CD4-positive, alpha-beta T cell treated with Interleukin-6 for 4 hours (primary cell): ENCODE data around the gene TMTC4.
"Not testable (repeated sequence)": the region's sequence is repeated elsewhere in the genome, so short reads cannot be mapped to it uniquely, and the experiment has no call there.

ENCODE experiments used
- DNase-seq: peaks from one replicate; pipeline ENCODE4 v3.0.0-alpha.2; 2020; ENCODE audit warnings: mixed read lengths

The TMTC4 gene, protein sequence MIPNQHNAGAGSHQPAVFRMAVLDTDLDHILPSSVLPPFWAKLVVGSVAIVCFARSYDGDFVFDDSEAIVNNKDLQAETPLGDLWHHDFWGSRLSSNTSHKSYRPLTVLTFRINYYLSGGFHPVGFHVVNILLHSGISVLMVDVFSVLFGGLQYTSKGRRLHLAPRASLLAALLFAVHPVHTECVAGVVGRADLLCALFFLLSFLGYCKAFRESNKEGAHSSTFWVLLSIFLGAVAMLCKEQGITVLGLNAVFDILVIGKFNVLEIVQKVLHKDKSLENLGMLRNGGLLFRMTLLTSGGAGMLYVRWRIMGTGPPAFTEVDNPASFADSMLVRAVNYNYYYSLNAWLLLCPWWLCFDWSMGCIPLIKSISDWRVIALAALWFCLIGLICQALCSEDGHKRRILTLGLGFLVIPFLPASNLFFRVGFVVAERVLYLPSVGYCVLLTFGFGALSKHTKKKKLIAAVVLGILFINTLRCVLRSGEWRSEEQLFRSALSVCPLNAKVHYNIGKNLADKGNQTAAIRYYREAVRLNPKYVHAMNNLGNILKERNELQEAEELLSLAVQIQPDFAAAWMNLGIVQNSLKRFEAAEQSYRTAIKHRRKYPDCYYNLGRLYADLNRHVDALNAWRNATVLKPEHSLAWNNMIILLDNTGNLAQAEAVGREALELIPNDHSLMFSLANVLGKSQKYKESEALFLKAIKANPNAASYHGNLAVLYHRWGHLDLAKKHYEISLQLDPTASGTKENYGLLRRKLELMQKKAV

GRCh38 chr13:100674572-100674871, at the start of gene TMTC4:
TSS of gene TMTC4 (minus strand) at chr13:100674795. CDS start at chr13:100670362, 4,433 bp downstream.
- no peak for DNase-seq

- DNase-seq, result no peak
Measured at GRCh38 chr13:100722517-100722916, 47.9 kb upstream of the TMTC4 start.

DNA sequence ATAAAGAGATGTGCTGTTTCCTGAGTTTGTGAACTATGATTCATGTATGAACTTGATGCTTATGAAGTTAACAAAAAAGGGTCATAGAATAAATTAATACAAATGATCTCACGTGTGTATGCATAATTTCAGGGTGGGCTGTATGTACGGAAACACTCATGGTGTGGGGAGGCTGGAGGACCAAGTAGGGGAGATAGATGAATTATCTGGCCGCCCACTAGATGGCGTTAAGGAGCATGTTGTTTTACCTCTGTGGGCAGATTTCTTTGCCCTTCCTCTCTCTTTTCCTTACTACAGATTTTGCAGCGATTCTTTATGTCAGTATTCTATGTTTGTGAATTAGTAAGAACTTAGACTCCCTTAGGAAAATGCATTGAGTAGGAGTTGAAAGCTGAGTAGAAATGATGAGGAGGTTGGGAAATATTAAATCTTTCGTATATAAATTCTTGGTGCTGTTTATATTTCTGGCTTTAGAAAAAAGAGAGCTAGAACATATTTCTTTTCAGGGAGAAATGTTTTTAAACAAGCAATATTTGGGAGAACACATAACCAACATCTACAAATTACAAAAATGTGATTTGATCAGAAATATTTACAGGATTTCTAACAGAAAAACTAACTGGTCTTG, 47.4 kb upstream of the TMTC4 start:
- DNase-seq, result peak; percentile 65

GRCh38 chr13:100715604-100716003, 41.0 kb upstream of the TMTC4 start:
- no peak for DNase-seq

DNA sequence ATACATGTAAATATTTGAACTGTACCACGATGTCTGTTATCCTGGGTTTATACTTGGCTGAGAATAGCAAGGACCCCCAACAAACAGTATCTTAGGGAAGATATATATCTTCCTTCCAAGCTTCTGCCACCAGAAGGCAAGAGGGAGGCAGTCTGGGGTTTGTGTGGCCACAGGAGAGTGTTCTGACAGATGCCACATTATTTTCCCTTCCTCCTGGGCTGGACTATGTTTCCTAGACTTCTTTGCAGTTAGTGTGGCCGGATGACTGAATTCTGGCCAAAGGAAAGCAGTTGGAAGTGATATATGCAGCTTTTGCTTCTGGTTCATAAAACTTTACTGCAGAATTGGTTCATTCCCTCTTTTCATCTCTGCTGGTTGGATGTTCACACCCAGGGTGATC, 39.9 kb upstream of the TMTC4 start:
- no peak for DNase-seq

DNA sequence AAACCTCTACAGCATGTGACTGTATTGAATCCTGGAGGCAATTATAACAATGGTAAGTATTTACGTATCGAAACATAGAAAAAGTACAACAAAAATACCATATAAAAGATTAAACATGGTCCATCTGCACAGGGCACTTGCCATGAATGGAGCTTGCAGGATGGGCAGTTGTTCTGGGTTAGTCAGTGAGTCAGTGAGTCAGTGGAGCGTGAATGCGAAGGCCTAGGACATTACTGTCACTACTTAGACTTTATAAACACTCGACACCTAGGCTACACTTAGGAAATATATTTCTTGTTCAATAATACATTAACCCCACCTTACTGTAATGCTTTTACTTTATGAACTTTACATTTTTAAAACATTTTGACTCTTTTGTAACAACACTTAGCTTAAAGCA, 35.6 kb upstream of the TMTC4 start:
- DNase-seq, result no peak

DNA sequence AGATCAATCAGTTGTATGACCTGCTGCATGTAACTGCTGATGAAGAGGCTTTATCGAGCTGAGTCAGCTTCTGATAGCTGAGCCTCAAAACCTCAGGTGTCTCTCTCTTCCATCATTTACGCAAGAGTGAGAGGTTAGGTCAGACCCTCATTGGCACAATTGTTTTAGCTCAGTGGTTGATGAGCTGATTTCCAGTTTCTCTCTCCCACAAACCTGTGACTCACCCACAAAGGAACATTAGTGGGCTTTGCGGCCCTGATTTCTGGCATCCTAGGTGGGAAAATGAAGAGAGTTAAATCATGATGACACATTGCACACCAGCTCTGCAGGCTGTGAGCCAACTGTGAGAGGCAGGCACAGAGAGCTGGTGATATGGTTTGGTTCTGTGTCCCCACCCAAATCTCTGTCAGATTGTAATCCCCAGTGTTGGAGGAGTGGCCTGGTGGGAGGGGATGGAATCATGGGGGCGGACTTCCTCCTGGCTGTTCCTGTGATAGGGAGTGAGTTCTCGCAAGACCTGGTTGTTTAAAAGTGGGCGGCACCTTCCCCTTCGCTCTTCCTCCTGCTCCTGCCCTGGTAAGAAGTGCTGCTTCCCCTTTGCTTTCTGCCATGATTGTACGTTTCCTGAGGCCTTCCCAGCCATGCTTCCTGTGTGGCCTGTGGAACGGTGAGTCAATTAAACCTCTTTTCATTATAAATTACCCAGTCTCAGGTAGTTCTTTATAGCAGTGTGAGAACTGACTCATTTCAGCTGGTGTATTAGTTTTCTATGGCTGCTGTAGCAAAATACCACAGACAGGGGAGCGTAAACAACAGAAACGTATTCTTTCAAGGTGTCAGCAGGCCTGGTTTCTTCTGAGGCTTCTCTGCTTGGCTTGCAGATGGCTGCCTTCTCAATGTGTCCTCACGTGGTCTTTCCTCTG, 33.5 kb upstream of the TMTC4 start:
- DNase-seq, result no peak

- not testable (repeated sequence) for DNase-seq
Measured at GRCh38 chr13:100698331-100698730, 23.7 kb upstream of the TMTC4 start.

GRCh38 chr13:100695509-100695773, 20.8 kb upstream of the TMTC4 start:
- no peak for DNase-seq

DNA sequence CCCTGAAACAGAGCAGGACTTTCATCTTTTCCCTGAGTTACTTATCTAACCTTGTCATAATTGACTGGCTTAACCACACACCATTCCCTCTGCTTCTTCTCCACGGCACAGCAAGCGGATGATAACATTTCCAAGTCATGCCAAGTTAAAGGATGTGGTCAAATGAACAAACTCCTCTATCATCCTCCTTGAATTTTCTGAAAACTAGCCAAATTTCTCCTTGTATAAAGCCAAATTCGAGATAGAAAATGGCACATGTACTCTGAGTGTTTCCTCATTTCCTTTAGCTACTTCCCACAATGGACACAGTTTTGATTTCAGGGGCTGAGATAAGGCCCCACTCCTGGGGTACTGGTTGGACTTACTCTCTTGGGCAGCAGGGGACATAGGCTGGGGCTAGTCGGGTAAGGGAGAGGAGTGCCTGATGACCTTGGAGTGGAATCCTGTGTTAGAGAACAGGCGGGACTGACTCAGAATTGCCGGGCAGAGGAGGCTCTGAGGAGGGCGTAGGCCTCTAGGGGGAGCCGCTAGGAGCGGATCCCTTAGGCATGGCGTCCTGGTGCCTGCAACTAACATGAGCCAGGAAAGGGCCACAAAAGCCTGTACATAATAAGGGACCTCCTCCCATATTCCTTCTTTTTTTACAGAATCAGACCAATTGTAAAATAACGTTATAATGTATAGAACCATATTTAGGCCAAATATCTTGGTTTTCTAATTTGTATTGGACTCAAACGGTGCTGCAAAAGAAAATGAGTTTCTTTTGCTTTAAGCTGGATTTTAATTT, 20.3 kb upstream of the TMTC4 start:
- peak; percentile 6 for DNase-seq

GRCh38 chr13:100689191-100689590, 14.6 kb upstream of the TMTC4 start:
- DNase-seq, result no peak

GRCh38 chr13:100680131-100680530, 5.5 kb upstream of the TMTC4 start:
- no peak for DNase-seq

DNA sequence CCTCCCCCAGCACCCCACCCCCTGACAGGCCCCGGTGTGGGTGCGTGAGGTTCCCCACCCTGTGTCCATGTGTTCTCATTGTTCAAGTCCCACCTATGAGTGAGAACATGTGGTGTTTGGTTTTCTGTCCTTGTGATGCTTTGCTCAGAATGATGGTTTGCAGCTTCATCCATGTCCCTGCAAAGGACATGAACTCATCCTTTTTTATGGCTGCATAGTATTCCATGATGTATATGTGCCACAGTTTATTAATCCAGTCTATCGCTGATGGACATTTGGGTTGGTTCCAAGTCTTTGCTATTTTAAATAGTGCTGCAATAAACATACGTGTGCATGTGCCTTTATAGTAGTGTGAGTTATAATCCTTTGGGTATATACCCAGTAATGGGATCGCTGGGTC, 2.5 kb upstream of the TMTC4 start:
- DNase-seq, result not testable (repeated sequence)

DNA sequence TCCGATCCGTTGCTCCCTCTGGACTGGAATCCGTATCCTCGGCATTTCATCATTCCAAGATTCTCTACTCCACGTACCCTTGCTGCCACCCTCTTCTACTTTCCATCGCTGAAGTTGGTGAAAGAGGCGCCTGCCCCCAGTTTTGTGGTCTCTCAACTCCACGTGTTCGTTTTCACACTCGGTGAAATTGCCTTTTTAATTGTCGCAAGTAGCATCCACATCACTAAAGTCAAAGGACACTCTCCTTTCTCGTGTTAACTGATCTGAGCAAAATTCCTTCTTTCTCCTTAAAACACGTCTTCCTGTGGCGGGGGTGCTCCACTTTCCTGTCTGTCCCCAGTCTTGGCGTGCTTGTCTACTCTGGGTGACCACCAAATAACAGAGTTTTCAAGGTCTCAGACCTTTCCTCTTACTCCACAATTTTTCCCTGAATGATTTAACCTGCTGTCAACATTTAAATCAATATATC, 1.1 kb upstream of the TMTC4 start:
- DNase-seq, result no peak

GRCh38 chr13:100674872-100675660, 471 bp upstream of the TMTC4 start:
- peak; percentile 100 for DNase-seq

DNA sequence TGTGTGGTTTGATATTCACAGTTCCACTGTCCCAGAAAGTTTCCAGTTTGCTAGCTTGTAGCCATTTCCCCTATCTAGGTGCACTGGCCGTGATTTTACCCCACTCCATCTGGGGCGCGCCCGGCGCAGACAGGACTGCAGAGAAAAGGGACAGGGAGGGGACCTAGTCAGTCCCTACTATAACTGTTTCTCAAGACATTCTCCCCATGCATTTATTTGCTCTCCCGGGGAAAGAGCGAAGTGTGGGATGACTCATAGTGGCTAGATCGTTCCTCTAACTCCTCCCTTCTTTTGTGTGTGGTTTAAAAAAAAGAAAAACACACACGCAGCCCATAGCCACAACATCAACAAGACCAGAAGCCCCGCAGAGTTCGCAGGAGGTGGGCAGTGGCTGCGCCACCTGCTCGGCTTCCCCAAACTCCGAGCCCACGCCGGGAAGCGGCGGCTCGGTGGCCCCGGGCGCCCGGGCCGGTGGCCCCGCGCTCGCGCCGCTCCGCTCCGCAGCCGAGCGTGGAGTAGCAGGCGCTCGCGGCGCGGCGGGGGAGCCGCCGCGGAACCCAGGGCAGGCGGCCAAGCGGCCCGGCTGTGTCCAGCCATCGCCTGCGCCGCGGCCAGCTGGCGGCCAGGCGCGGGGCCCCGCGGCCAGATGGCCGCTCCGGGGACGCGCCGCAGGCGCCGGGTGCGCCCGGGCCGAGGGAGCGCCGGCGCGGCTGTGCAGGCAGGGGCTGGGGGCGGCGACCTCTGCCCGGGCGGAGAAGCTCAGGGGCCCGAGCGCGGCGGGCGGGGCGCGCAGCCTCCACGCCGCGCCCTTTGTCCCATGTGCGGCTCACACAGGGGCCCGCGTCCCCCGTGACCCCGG, 653 bp downstream of the TMTC4 start:
- peak; percentile 69 for DNase-seq

DNA sequence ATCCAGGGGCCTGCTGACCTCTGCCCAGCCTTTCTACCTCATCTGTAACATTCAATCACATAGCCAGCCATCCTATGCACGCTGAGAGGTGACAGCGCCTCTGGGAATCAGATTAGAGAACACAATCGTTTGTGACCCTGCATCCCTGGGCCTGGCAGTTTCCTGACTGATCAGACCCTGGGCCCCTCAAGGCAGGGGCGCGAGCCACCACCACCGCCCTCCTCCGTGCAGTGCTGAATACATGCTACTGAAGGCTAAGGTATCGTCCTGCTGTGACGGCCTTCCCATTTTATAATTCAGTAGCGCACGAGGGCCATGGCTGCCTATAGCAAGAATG, 1.3 kb downstream of the TMTC4 start:
- DNase-seq, result no peak

DNA sequence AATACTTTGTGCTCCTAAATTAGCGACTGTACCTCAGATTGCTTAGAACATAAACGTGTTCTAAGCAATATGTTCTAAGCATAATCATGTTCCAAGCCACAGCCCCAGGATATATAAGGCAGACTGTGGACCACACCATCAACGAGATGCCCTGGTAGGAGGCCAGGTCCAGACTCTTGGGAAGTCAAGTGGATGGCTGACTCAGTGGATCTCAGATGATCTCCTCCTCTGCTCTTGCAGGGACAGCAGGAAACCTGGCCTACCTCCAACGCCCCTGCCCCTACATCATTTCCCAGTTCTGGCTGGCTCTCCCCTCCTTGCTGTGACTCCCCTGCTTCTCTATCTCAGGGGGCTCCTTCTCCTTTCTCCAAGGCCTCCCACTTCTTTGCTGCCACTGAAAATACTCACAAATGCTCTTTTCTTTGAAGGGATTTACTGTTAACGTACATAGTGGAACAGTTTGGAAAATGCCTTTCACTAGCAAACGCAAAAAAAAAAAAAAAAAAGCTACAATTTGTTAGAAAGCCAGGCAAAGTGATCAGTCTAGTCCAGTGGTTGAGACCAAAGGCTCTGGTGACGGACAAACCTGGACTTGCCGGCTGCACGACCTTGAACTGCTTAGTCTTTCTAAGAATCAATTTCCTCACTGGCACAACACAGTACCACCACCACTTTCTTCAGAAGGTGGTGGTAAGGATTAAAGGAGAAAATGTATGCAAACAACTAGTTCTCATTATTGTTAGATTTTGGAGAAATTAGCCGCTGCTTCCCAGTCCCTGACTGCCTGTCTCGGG, 3.0 kb downstream of the TMTC4 start:
- DNase-seq, result no peak

GRCh38 chr13:100668408-100668807, 6.2 kb downstream of the TMTC4 start:
- no peak for DNase-seq

DNA sequence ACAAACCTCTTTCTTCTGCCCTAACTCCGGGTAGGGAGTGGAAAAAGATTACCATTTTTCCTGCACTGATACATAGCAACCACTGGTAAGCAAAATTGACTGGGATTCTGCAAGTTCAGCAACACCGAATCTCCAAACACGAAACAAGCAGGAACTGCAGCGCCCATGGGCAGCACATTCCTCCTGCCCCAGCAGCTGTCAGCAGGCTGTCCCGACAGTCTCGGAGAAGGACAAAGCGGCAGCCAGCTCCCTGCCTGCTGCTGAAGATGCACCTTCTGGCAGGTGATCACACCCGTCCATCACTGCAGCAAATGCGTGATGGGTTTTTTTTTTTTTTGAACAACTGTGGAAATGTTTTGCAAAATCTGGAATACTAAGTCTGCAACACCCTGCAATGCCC, 6.7 kb downstream of the TMTC4 start:
- no peak for DNase-seq
